NOMO-1 (cell line): ENCODE measurements around the gene SRL.

Source experiments
- DNase-seq, 2 experiments: peaks; one replicate each; lab custom pipeline; 2025; ENCODE audit not compliant: unreplicated experiment in 2 of 2; lab: John Stamatoyannopoulos, UW

SRL gene

DNA sequence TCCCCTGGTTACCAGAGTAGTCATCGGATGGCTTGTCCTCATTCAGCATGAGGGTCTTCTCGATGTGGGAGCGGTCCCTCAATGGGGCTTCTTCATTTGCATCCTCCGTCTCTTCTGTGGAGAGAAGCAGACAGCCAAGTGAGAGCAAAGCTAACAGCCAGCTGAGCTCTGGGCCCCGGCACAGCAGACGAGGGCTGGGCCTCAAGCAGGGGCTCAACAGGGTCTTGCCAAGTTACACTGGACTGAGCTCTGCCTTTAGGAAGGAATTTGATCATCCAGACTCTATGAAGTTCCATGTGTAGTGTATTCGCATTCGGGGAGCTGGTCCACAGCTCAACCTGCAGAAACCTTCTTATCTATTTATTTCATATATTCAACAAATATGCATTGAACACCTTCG lies 37.4 kb downstream of the SRL start:
- no peak for DNase-seq

DNA sequence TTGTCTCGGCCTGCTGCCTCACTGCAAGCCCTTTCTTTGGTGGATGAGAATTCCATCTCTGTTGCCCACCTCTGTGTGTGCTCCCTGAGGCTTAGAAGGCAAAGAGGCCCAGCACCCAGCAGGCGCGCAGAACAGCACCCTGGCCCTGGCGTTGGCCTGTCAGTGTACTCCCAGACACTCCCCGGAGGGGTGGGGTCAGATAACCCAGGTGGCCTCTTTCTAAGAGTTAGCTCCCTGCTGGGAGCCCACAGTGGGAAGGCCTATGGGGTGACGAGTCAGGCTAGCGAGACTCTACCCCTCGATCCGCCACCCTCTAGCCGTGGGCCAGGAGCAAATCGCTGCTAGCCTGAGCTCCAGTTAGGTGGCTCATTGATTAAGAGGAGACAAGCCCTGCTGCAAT lies 38.1 kb downstream of the SRL start:
- no peak for DNase-seq

DNA sequence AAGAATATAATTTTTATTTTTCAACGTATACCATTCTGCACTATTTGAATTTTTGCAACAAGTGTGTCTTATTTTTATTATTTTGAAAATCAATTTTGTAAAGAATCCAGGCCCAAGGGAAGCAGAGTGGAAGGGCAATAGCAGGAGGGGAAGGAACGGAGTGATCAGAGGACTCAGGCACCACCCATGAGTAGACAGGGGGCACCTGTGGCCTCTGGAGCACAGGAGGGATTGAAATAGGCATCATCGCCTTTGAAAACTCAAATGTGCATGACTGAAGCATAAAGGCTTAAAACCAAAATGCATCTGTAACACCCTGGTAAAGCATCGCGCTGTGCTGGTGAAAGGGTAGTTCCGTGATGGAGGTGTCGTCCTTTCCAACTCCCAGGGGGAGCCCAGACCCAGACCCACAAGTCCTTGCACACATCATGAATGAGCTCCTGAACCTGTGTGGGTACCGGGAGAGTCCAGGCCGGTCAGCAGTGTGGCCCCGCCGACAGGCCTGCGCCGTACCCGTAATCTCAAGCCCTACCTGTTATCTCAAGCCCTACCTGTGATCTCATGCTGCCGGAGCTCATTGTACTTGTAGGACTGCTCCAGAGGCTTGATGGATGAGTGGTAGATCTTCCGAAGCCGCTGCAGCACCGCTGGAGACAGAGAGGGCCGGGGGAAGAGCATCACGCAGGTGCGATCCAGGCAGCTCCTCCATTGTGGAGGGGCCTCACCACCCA lies 39.1 kb downstream of the SRL start:
- no peak for DNase-seq

DNA sequence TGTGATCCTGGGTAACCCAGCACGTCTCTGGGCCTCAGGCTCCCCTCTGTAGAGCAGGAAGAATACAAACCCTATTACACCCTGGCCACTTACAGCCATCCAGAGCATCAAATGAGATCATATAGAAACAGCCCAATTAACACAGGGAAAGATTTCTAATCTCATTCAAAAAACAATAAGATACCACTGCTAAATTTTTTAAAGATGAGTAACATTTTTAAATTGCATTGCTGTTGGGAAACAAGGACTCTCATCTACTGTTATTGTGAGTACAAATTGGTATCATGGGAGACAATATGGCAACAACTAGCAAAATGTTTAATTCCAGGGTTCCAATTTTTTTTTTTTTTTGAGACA lies 41.1 kb downstream of the SRL start:
- DNase-seq, result no peak

DNA sequence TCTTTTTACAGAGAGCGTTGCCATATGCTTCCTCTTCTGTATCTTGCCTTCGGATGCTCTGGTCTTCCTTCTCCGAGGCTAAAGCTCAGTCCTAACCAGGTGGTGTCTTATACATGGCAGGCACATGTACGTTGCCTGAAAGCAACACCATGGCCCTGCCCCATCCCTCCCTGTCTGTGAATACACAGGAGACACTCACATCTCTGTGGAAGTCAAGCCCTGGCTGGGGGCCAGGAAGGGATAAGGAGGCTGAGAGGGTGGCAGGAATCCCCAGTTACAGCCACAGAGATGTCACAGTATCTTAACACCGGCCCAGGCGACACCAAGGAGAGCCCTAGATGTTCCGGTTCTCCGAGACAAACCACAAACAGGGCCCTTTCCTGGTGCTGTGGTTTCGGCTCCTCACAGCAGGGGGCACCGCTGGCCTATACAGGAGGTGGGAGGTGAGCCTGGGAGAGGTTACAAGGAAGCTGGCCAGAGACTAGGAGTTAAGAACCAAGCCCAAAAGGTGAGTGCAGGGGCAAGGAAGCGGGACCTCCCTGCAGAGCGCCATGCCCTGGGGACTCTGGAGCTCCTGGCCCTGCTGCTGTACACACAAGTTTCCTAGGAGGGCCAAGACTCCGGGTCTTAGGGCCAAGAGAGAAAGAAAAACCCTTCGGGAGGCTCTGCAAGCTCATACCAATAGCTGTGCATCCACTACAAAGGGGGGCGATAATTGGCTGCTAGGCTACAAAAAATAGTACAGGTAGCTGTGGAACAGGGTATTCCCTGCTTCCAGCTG lies 41.7 kb downstream of the SRL start:
- peak; percentile 53 to 64 for DNase-seq

DNA sequence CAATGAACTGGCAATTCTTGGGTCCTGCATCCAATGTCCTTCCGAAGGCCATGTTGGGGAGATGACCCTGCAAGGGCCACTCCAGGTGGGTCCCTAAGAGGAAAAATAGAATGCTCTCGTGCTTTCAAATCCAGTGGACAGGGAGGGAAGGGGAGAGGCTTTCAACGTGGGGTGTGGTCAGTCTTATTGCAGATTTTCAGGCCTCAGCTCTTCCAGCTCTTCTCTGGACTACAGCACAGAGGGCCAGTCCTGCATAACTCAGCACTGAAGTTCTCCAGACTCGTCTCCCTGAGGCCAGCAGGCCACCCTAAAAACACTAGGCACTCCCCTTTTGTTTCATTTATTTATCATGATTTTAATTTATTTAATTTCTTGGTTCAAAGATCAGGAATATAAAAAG lies 43.1 kb downstream of the SRL start:
- DNase-seq, result no peak

DNA sequence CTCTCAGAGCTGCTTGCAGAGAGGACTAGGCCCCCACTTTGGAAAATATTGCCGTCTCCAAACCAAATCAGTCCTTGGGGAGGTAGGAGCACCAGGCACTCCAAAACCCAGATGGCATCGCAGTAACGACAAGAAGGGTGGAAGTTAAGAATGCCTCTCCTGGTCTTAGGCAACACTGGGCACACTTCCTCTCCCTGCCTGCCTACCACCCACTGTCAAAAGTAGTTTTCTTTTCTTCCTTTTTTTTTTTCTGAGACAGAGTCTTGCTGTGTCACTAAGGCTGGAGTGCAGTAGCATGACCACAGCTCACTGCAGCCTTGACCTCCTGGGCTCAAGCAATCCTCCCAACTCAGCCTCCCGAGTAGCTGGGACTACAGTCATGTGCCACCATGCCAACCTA lies 47.2 kb downstream of the SRL start:
- peak; percentile 82 to 84 for DNase-seq

DNA sequence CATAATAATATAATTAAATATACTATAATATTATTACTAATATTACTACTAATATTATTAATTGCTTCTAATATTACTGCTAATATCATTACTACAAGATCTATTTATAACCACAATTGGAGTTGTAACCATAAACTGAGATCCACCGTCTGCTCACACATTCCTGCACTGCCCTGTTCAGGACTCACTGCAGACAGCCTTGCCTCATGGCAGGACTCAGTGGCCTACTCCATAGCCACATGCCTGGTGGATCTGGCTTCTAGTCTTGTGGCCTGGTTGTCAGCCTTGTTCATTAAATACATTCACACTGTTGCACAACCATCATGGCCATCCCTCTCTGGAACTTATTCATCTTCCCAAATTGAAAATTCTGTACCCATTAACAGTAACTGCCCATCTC lies 48.0 kb downstream of the SRL start:
- peak in 1 of 2 experiments; percentile 13 for DNase-seq

DNA sequence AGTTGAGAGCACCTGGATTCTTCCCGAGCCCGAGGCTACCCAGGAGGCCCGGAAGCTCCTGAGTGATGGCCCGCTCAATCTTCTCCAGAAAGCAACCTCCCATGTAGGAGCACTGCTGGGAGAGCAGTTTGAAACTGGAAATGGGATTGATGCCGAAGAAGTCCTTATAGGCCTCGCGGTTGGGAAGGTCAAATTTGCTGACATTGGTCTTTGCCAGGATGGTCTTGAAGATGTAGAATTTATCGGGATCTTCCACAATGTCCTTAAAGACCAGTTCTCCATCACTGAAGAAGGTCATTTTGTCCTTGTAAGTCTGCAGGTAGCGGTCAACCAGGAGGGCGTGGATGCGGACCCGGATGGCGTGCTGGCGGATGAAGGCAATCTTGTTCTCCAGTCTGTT lies 49.7 kb downstream of the SRL start:
- no peak for DNase-seq

DNA sequence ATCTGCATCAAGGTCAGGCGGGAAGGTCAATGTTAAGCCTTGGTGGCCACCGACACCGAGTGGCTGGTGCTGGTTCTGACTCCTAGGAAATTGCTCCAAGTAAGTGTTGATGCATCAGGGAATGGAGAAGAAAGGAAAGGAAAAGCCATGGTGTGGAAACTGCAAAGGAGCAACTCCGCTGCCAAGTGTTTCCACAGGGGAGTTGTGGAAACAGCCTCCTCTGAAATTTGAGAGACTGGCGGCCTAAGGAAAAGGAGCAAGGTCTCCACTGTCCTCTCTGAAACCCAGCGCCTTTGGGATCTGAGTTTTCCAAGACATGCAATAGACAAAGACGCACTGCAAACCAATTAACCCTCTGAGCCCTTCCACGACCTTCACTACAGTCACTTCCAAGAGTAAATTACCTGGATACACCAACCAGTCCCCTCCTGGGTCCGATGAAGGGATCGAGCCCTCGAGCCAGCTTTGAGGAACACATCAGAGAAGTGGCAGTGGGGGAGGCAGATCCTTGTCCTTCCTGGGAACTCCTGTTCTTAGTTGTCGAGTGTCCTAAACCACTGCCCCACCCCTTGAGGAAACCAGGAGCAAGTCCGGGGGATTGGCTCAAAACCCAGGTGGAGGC lies 51.1 kb downstream of the SRL start:
- no peak for DNase-seq

DNA sequence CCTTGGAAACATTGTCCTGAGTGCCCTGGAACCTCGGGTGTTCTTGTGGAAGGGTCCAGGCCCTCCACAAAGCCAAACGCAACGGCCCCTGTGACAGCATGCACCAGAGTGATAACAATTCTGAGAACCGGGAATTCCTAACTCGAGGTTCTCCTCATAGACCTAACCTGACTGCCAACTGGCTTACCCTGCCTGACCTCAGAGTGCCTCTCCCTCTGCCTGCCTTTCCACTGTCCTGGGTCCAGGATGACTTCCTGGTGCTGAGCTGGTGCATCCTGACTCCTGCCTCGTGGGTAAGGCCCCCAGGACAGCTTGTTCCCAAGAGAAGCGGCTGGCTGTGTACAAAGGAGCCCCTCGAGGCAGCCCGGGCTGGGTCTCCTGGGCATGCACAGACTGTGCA lies 51.8 kb downstream of the SRL start:
- no peak for DNase-seq

DNA sequence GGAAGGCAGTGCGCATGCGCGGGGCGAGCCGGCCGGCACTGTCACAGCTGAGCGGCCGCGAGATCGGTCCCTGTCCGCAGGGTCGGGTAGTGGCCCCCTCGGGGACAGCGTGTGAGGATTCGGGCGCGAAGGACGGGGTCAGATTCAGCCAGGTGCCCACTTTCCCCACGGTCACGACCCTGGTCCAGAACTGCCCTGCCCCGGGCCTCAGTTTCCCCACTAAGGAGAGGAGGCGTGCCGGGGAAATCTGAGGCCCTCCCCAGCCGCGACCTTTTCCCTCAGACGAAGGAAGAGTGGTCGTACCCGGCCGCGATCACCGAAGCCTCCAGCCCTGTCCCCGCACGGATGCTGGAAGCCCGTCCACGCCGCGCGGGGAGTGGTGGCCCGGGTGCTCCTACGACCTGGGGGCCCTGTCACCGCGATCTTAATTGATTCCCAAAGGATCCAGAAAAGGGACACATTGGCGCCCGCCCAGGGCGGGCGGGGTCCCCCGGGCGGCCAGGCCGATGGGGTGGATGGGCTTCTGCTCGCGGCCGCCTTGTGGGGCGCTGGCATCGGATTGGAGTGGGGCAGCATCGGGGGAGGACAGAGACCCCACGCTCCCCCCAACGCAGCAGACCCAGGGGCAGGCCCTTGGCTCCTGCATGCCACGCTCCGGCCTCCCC lies 57.7 kb downstream of the SRL start:
- no peak for DNase-seq

DNA sequence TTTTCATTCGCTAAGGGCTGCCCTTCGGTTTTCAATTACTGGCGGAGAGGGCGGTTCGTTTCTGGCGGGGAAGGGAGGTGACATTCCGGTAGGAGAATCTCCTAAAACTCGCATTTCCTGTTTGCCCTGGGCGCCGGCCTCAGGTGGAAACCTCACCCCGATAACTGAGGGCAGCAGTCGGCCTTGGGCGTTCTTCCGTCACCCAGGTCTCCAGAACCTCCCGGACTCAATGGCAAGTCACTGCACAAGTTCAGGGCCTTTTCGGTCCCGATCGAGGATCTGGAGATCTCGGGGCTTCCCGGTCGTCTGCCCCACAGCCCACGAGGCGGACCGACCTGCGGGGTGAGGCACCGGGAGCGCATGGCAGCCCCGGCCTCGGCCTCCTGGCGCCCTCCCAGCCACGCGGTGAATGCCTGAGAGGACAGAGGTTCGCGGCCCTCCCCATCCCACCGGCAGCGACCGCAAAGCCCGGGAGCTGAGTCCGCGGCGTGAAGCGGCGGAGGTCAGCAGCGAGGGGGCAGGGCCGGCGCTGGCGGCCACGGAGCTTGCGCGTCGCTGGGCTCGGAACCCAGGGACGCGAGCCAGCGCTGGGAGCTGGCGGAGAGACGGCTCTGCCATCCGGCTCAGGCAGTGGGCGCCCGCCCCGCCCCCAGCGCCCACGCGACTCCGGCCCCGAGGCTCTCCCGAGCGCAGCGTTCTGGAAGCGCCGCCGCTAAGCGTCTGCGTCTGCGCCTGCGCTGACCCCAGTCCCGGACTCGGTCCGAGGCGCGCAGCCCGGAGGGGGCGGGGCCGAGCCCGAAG lies 58.4 kb downstream of the SRL start:
- DNase-seq, result peak; percentile 85 to 90

DNA sequence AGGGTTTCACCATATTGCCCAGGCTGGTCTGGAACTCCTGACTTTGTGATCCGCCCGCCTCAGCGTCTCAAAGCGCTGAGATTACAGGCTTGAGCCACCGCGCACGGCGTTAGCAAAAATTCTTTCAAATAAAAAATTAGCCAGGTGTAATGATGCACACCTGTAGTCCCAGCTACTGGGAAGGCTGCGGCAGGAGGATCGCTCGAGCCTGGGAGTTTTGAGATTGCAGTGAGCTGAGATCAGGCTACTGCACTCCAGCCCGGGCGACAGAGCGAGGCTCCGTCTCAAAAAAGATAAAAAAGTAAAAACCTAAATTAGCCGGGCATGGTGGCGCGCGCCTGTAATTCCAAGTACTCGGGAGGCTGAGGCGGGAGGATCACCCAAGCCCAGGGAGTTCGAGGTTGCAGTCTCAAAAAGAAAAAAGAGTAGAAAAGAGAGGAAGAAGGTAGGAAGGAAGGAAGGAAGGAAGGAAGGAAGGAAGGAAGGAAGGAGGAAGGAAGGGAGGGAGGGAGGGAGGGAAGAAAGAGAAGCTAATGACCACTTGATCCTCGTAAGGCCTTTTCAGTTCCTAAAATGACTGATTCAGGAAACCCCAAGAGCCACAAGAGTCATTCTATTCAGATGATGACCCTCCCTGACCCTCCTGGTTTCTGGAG lies 59.2 kb downstream of the SRL start:
- peak in 1 of 2 experiments; percentile 86 for DNase-seq

DNA sequence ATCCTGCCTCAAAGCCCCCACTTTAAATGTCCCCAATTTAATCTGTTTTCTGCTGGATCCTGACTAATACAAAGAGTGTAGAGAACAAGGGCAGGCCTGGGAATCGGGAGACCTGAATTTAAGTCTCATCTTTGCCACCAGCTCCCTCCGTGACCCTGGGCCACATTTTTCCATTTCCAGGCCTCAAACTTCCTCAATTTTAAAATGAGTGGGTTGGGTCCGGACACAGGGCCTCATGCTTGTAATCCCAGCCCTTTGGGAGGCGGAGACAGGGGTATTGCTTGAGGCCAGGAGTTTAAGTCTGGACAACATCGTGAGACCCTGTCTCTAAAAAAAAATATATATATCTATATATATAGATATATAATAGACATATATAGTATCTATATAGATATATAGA lies 61.4 kb downstream of the SRL start:
- DNase-seq, result no peak

DNA sequence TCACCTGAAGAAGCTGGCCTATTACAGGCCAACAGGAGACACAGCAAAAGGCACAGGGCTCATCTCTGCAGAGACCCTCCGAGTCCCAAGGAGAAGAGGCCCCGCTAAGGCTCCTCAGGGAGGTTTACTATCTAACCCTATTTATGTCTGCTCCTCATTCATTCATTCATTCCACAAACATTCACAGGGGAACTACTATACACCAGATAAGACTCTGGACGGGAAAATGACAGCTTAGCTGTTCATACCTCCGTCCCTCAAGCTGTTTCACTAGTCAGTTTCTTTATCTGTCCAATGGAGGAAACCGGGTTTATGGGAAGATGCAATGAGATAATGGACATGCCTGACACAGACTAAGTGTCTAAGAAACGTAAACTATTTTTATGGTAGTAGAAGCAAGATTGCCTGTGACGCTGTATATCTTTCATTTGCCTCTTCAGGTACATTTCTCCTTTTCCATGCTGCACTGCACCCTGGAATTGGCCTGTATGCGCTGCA lies 62.1 kb downstream of the SRL start:
- no peak for DNase-seq

DNA sequence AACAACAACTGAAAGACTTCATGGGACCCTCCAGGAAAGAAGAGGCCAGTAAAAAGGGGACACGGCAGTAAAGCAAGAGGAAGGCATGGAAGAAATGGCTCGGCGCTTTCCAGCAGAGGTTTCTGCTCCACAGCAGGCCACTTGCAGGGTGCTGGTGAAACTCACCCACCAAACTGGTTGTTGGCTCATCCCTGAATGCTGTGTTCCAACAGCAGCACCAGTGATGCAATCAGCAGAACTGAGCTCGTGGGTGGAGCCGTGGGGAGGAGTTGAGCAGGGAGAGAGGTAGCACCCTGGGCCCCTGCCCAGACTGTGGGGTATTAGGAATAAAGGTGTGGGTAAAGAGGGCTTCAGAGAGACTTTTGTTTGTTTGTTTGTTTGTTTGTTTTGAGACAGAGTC lies 62.9 kb downstream of the SRL start:
- peak; percentile 57 to 63 for DNase-seq

DNA sequence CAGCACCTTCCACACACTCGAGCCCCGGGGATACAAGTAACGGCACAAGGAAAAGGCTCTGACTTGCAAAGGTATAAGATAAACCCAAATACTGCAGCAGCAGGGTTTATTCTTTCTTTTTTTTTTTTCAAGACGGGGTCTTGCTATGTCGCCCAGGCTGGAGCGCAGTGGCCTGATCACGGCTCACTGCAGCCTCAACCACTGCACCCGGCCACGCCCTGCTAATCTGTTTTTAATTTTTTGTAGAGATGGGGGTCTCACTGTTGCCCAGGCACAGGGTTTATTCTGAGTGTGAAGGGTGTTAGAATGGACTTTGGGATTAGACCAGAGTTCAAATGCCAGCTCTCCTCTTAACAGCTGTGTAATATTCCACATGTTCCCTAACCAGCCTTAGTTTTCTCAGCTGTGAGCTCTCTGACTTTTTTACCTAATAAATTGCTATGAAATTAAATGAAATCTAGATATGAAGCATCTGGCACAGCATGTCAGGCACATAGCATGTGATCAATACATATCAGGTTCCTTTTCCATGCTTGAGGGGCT lies 63.3 kb downstream of the SRL start:
- no peak for DNase-seq

DNA sequence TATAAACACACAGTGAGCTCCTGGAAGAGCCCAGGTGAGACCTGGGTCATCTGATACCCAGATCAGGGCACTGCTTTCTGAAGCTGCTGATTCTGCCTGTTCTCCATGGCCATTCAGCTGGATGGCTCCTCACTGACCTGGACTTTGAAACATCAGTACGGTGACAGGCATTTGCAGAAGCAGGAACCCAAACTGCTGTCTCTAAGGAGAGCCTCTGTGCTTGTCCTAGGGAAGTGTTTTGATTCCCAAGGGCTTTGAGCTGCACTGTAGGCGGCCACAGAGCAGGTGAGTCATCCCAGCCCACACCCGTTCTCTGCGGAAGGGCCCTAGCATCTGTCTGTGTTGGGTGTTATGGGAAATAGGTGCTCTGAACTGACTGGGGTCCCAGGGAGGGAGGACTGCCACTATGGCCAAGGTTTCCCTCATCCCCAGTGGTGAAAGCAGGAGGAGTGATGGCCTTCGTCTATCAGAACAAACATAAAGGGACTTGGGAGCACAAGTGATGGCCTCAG lies 64.9 kb downstream of the SRL start:
- DNase-seq, result no peak

DNA sequence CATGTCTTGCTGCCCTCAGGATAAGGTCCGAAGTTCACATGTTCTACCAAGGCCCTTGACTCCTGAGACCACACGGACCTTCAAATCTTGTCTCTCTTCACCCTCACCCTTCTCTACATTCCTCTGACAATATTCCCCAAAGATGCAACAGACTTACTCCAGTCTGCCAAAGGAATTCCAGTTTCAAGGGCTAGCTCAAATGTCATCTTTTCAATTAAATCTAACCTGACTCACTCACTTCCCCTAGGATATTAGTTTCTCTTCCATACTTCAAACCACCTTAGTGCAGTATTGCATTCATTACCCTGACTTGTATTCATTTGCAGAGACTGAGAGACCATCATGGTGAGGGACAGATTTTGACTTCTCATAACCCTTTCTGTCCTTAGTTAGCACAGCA lies 66.0 kb downstream of the SRL start:
- DNase-seq, result no peak
